GM12865 (cell line): ENCODE measurements around the gene TBC1D4.
"Not testable (repeated sequence)": the region's sequence is repeated elsewhere in the genome, so short reads cannot be mapped to it uniquely, and the experiment has no call there.

Experiments used
- DNase-seq: peaks from one replicate; pipeline ENCODE4 v3.0.0; 2010; ENCODE audit warnings: low read depth
- H3K4me3 ChIP-seq: 2 replicates; pipeline ENCODE4 v1.5.1; 2011; ENCODE audit warnings: mild to moderate bottlenecking, low read depth, low read length, control low read depth
- CTCF ChIP-seq: IDR thresholded peaks from 2 replicates; pipeline ENCODE4 v1.5.1; 2011; ENCODE audit warnings: low read length, control low read depth, low read depth, inconsistent platforms; ENCODE audit not compliant: insufficient read depth; ENCODE audit errors: missing control alignments

The TBC1D4 gene

GRCh38 chr13:75308222-75308621 is 173.7 kb downstream of the TBC1D4 start:
- peak; percentile 59 for DNase-seq
- peak overlapping the region; percentile 51 for H3K4me3 ChIP-seq
- no peak for TF ChIP-seq CTCF

DNA sequence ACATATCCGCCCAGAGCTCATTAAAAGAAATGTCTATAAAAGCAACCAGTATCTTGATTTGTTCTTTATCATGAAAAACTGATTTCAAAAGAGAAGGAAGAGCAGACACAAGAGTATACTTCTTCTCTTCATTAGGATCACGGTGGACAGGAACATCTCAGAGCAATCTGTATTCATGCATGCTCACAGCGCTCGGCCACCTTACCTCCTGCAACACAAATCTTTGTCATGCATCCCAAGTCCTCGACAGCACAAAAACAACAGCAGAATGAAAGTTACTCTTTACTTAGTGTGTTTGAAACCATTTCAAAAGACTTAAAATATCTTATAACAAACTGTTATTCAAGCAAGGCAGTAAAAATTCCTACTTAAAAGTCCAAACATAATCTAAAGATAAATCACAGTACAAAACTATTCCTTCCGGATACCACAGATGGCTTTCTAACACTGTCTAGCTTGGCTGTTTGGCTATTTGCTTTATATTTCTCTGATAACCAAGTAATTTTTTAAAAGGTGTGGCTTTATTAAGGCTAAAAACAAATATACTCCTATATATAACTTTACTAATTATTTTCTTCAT is 174.5 kb downstream of the TBC1D4 start:
- DNase-seq, result no peak
- H3K4me3 ChIP-seq, result peak overlapping the region; percentile 51
- no peak for TF ChIP-seq CTCF

GRCh38 chr13:75306967-75307366 is 175.0 kb downstream of the TBC1D4 start:
- H3K4me3 ChIP-seq, DNase-seq: not testable (repeated sequence)

- no peak overlapping the region for H3K4me3 ChIP-seq
- TF ChIP-seq CTCF, result no peak
- no peak for DNase-seq
Observed at GRCh38 chr13:75305059-75305458, 176.9 kb downstream of the TBC1D4 start.

DNA sequence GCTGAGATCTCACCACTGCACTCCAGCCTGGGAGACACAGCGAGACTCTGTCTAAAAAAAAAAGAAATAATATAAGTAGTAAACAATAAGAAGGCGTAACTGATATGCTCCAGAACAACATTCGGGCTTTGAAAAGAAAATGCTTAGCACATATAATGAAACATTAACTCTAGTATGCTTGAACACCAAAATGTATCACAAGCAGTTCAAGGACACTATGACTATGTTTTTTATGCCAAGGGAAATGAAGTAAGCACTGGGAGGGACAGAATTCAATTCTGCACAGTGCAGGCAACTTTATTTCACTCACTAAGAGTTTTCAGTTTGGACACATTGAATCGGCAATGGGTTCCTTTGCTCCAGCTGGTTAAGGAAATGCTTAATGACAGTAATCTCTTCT is 178.7 kb downstream of the TBC1D4 start:
- no peak overlapping the region for H3K4me3 ChIP-seq
- DNase-seq, result no peak
- TF ChIP-seq CTCF, result no peak

DNA sequence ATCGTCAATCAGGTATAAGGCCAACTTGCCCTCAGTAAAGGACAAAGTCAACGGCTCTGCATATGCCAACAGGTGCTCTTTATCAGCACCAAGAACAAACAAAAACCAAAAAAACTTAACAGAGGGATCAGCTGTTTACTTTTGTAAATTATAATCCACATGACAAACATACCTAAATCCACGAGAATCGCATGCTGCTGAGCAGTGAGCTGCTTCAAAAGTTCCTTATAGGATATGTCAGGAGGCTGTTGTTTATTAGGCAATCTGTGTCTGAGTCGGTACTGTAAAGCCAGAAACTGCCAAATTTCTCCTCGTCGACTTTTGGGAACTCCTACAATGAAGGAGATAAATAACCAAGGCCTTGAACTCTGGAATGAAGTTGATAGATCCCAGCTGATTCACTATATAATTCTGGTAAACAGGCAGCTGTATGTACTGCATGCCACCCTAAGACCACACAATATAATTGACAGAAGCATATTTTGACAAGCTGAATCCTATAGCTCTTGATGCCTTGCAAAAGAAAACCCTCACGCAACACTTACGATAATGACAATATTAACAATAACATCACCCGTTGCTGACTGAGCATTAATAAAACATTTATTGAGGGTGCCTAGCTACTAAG is 179.8 kb downstream of the TBC1D4 start:
- H3K4me3 ChIP-seq, result no peak overlapping the region
- no peak for DNase-seq
- no peak for TF ChIP-seq CTCF

DNA sequence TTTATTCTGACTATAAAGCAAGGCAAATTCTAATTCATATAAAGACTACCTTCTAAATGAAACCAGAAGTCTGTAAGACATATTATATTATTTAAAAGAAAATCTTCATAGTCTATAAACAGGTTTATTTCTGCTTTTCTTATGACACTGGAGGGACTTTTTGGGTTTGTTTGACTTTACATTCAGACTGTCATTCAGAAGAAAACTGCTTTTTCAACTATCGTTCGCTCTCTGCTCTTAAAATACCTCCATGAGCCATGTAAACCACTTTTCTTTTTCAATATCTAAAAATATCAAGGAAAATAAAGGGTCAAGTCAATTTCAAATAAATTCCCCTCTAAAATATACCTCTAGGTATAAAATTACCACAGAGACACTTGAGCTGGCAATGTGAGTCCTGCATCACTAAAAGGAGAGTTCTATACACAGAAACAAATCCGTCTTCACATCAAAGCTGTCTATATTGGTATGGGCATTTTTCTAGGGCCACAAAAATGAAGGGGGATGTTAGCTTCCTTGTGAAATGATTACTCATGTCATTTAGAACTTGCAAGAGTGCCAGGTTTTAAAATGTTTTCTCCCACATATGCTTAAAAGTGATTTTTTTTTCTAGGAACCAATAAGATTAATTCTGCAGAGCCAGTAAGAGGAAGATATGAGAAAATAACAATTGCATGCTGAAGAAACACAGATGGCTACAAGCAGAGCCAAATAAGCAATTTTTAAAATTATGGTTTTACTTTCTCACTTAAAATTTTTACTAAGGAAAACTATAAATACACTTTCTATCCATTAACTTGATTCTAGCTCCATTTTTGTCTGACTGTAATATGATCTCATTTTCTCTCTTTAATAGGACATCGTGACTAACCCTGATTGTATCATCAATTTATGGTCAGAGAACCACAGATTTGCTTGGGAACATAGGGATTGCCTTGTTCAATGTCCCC is 181.8 kb downstream of the TBC1D4 start:
- TF ChIP-seq CTCF, result no peak
- H3K4me3 ChIP-seq, result peak overlapping the region; percentile 50
- peak; percentile 78 for DNase-seq
